H9 (cell line): ENCODE results near the gene DCDC1. TPM values are rescaled to one million over a fixed set of nuclear protein-coding genes. Genes with fewer than 3 reads are reported as not detected.

Source experiments
- DNase-seq: peaks from one replicate; pipeline ENCODE4 v3.0.0-alpha.2; 2017
- H2AFZ ChIP-seq: one replicate; pipeline ENCODE4 v1.6.1; 2013; ENCODE audit warnings: mild to moderate bottlenecking, low read length, control low read depth, moderate library complexity
- H2AK5ac ChIP-seq: 2 replicates; pipeline ENCODE4 v1.6.1; 2013; ENCODE audit warnings: low read length, control low read depth, mixed read lengths; ENCODE audit not compliant: insufficient read length
- H2BK120ac ChIP-seq: one replicate; pipeline ENCODE4 v1.6.1; 2013; ENCODE audit warnings: low read depth, mild to moderate bottlenecking, low read length, control low read depth, inconsistent platforms; ENCODE audit not compliant: poor library complexity, severe bottlenecking
- H2BK12ac ChIP-seq: 2 replicates; pipeline ENCODE4 v1.6.1; 2013; ENCODE audit warnings: low read length, control low read depth, mixed read lengths, low read depth; ENCODE audit not compliant: insufficient read length
- H2BK15ac ChIP-seq: 2 replicates; pipeline ENCODE4 v1.6.1; 2013; ENCODE audit warnings: low read depth, low read length, control low read depth
- H2BK20ac ChIP-seq: one replicate; pipeline ENCODE4 v1.6.1; 2013; ENCODE audit warnings: low read depth, mild to moderate bottlenecking, low read length, control low read depth, inconsistent platforms; ENCODE audit not compliant: poor library complexity, severe bottlenecking
- H2BK5ac ChIP-seq: 2 replicates; pipeline ENCODE4 v1.6.1; 2013; ENCODE audit warnings: low read length, control low read depth, mixed read lengths; ENCODE audit not compliant: insufficient read length
- H3K14ac ChIP-seq: 2 replicates; pipeline ENCODE4 v1.6.1; 2013; ENCODE audit warnings: low read length, control low read depth; ENCODE audit not compliant: insufficient read depth
- H3K18ac ChIP-seq: 2 replicates; pipeline ENCODE4 v1.6.1; 2013; ENCODE audit warnings: low read depth, mild to moderate bottlenecking, mixed read lengths, low read length, control low read depth; ENCODE audit not compliant: insufficient read length
- H3K23ac ChIP-seq: 2 replicates; pipeline ENCODE4 v1.6.1; 2013; ENCODE audit warnings: low read length, control low read depth, mixed read lengths, low read depth; ENCODE audit not compliant: insufficient read length
- H3K23me2 ChIP-seq: 2 replicates; pipeline ENCODE4 v1.6.1; 2013; ENCODE audit warnings: low read depth, mild to moderate bottlenecking, mixed read lengths, low read length, control low read depth; ENCODE audit not compliant: insufficient read length, poor library complexity, severe bottlenecking
- H3K27ac ChIP-seq: 2 replicates; pipeline ENCODE4 v1.5.1; 2013; ENCODE audit warnings: low read length, control low read depth, mixed read lengths, low read depth; ENCODE audit not compliant: insufficient read length
- H3K27me3 ChIP-seq: 2 replicates; pipeline ENCODE4 v1.6.1; 2013; ENCODE audit warnings: low read length, control low read depth, inconsistent platforms; ENCODE audit not compliant: insufficient read depth
- H3K4ac ChIP-seq: 2 replicates; pipeline ENCODE4 v1.6.1; 2013; ENCODE audit warnings: low read depth, mild to moderate bottlenecking, control low read depth, inconsistent platforms, low read length, moderate library complexity
- H3K4me1 ChIP-seq: 2 replicates; pipeline ENCODE4 v1.6.1; 2013; ENCODE audit warnings: low read length, control low read depth, inconsistent platforms; ENCODE audit not compliant: insufficient read depth
- H3K4me2 ChIP-seq: 2 replicates; pipeline ENCODE4 v1.6.1; 2013; ENCODE audit warnings: low read length, control low read depth, mixed read lengths; ENCODE audit not compliant: insufficient read length, insufficient read depth
- H3K56ac ChIP-seq: 2 replicates; pipeline ENCODE4 v1.6.1; 2013; ENCODE audit warnings: low read depth, mild to moderate bottlenecking, mixed read lengths, low read length, control low read depth; ENCODE audit not compliant: insufficient read length
- H3K79me1 ChIP-seq: 2 replicates; pipeline ENCODE4 v1.6.1; 2013; ENCODE audit warnings: low read depth, mild to moderate bottlenecking, moderate library complexity, low read length, control low read depth, inconsistent platforms; ENCODE audit not compliant: insufficient read depth, poor library complexity, severe bottlenecking
- H3K79me2 ChIP-seq: 2 replicates; pipeline ENCODE4 v1.6.1; 2013; ENCODE audit warnings: low read length, control low read depth, inconsistent platforms; ENCODE audit not compliant: insufficient read depth
- H3K9ac ChIP-seq: 2 replicates; pipeline ENCODE4 v1.6.1; 2013; ENCODE audit warnings: low read length, control low read depth, mixed read lengths; ENCODE audit not compliant: insufficient read length; ENCODE audit errors: extremely low read depth
- H3K9me3 ChIP-seq: one replicate; pipeline ENCODE4 v1.6.1; 2013; ENCODE audit warnings: low read depth, low read length, inconsistent platforms; ENCODE audit not compliant: control insufficient read depth
- H3T11ph ChIP-seq: one replicate; pipeline ENCODE4 v1.6.1; 2013; ENCODE audit warnings: mild to moderate bottlenecking, low read length, control low read depth, inconsistent platforms
- H4K20me1 ChIP-seq: one replicate; pipeline ENCODE4 v1.6.1; 2013; ENCODE audit not compliant: control insufficient read depth, insufficient read length, insufficient read depth
- H4K5ac ChIP-seq: 2 replicates; pipeline ENCODE4 v1.6.1; 2013; ENCODE audit warnings: low read depth, mild to moderate bottlenecking, mixed read lengths, low read length, control low read depth; ENCODE audit not compliant: insufficient read length
- H4K8ac ChIP-seq: replicated peaks from 2 replicates; pipeline ENCODE4 v1.6.1; 2013; ENCODE audit warnings: low read length, control low read depth, mixed read lengths, low read depth; ENCODE audit not compliant: insufficient read length
- H4K91ac ChIP-seq: 2 replicates; pipeline ENCODE4 v1.6.1; 2013; ENCODE audit warnings: low read depth, mild to moderate bottlenecking, moderate library complexity, mixed read lengths, low read length, control low read depth; ENCODE audit not compliant: insufficient read length
- H3K27ac Mint-ChIP-seq, 3 experiments: 2 replicates in 2 of 3; 3 replicates in 1 of 3; pipeline ENCODE4 v1.8.0; 2020 to 2021; ENCODE audit warnings: mixed read lengths in 3 of 3, mild to moderate bottlenecking in 1 of 3, moderate library complexity in 1 of 3
- H3K27me3 Mint-ChIP-seq: 2 replicates; pipeline ENCODE4 v1.8.0; 2021; ENCODE audit warnings: low read depth, mild to moderate bottlenecking, moderate library complexity, mixed read lengths
- H3K36me3 Mint-ChIP-seq, 3 experiments: 2 replicates in 2 of 3; 3 replicates in 1 of 3; pipeline ENCODE4 v1.8.0; 2020 to 2021; ENCODE audit warnings: low read depth in 3 of 3, mixed read lengths in 3 of 3; ENCODE audit not compliant: insufficient read depth in 1 of 3
- H3K4me1 Mint-ChIP-seq, 2 experiments: 2 replicates each; pipeline ENCODE4 v1.8.0; 2020; ENCODE audit warnings: mixed read lengths in 2 of 2
- H3K4me3 Mint-ChIP-seq, 2 experiments: 2 replicates in 1 of 2; 3 replicates in 1 of 2; pipeline ENCODE4 v1.8.0; 2020 to 2021; ENCODE audit warnings: mild to moderate bottlenecking in 2 of 2, mixed read lengths in 2 of 2, moderate library complexity in 1 of 2
- H3K9me3 Mint-ChIP-seq, 2 experiments: 2 replicates in 1 of 2; 3 replicates in 1 of 2; pipeline ENCODE4 v1.8.0; 2020; ENCODE audit warnings: mild to moderate bottlenecking in 2 of 2, mixed read lengths in 2 of 2, moderate library complexity in 1 of 2
- CTCF ChIP-seq: fragments of 200-600 bp; sonication (generic); conservative IDR thresholded peaks from 3 replicates; pipeline ENCODE4 v1.8.0; 2021; ENCODE audit warnings: antibody characterized with exemption, mild to moderate bottlenecking
- WGBS: extraction: QIAGEN DNeasy Blood & Tissue Kit; methylation state at CpG from one replicate; pipeline ENCODE4 v1.1.7; 2013; ENCODE audit warnings: missing lambda C conversion rate, low lambda C conversion rate, mixed read lengths; ENCODE audit not compliant: insufficient read length; ENCODE audit errors: extremely low coverage; 5-methylcytosine and 5-hydroxymethylcytosine counted together
- total RNA-seq: library from RNA; stranded (reverse); gene quantifications from 2 replicates; pipeline ENCODE4 v1.2.1, GENCODE V29; 2021

DCDC1 gene
- total RNA-seq, 1 experiment from 2014 or later, result 0.09 TPM

GRCh38 chr11:30936491-30936890 is 433.0 kb downstream of the DCDC1 start:
- peaks cover 3 to 6% (median 4%) of the 10 kb centered on the region in 3 experiments; a peak in 3 of 7 replicates for H3K36me3 Mint-ChIP-seq
- no peaks in the 10 kb centered on the region for H3K4me1 Mint-ChIP-seq

More at GRCh38 chr11:30936491-30936890, 433.0 kb downstream of the DCDC1 start:
- Histone ChIP-seq H3K56ac (no peak overlapping the region), H3K4me1 (no peaks in the 10 kb centered on the region), H3K4ac (no peak overlapping the region), H3T11ph (no peak overlapping the region), H2AK5ac (no peak overlapping the region), H3K9ac (no peak overlapping the region), H3K14ac (no peak overlapping the region), H3K23ac (no peak overlapping the region), H2BK120ac (no peak overlapping the region), H4K20me1 (no peaks in the 10 kb centered on the region), H3K9me3 (no peaks in the 10 kb centered on the region), H3K27me3 (no peaks in the 10 kb centered on the region), H2BK12ac (no peak overlapping the region), H3K79me1 (no peaks in the 10 kb centered on the region), H3K4me2 (no peak overlapping the region), H3K18ac (no peak overlapping the region), H3K27ac (no peak overlapping the region), H2BK5ac (no peak overlapping the region), H3K79me2 (no peaks in the 10 kb centered on the region), H2BK15ac (no peak overlapping the region), H4K5ac (no peak overlapping the region), H2BK20ac (no peak overlapping the region), H4K8ac (no peak overlapping the region), H2AFZ (no peak overlapping the region), H3K23me2 (no peaks in the 10 kb centered on the region), H4K91ac (no peak overlapping the region)
- TF ChIP-seq CTCF, result no peak
- H3K27ac Mint-ChIP-seq, result no peak overlapping the region
- no peaks in the 10 kb centered on the region; the same call in 1 of the 2 replicates for H3K27me3 Mint-ChIP-seq
- H3K9me3 Mint-ChIP-seq, result peaks cover 5 to 12% of the 10 kb centered on the region in 2 experiments; a peak in 4 of 5 replicates
- no CpG with 5 or more reads among the region's 2 CpGs for WGBS
- no peak overlapping the region for H3K4me3 Mint-ChIP-seq
- no peak for DNase-seq
